ENCODE results near the gene LHFPL2.

Gene LHFPL2

GRCh38 chr5:78640662-78641474 is 7.7 kb downstream of the LHFPL2 start:
- no peak overlapping the region for H3K4me3 ChIP-seq (ENCODE audit: low read depth, low read length)
- no peak overlapping the region for H3K9ac ChIP-seq (ENCODE audit: low read depth, low read length)
- H3K27ac ChIP-seq (ENCODE audit: low read depth, low read length) = no peak overlapping the region
- no peaks in the 10 kb centered on the region for H3K27me3 ChIP-seq (ENCODE audit: control insufficient read depth, insufficient read depth, low read length)
- no peaks in the 10 kb centered on the region for H3K9me3 ChIP-seq (ENCODE audit: control insufficient read depth, insufficient read depth, low read length)
- peaks cover 23% of the 10 kb centered on the region for H3K36me3 ChIP-seq (ENCODE audit: control insufficient read depth, insufficient read depth, low read length)
- peaks cover 31% of the 10 kb centered on the region for H3K4me1 ChIP-seq (ENCODE audit: control insufficient read depth, insufficient read depth, low read length)

DNA sequence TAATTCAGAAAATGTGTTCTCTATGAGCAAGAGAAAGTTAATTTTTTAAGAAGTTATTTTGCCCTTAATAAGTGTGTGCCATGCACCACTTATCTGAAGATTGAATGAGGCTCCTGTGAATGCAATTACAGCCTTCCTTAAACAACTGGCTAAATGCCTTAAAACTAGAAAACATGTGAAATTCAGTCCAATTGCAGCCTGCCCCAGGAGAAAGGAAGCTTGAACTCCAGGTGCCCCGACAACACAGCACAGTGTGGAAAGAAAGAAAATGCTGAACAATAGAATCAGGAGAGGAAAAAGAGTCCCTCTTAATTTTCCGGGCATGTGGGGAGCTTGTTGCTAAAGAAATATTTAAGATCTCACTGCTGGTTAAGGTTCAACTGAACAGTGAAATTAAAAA is 8.8 kb downstream of the LHFPL2 start:
- no peaks in the 10 kb centered on the region for H3K27me3 ChIP-seq (ENCODE audit: control insufficient read depth, insufficient read depth, low read length)
- no peaks in the 10 kb centered on the region for H3K9me3 ChIP-seq (ENCODE audit: control insufficient read depth, insufficient read depth, low read length)
- H3K4me3 ChIP-seq (ENCODE audit: low read depth, low read length) = no peak overlapping the region
- H3K4me1 ChIP-seq (ENCODE audit: control insufficient read depth, insufficient read depth, low read length) = peaks cover 30% of the 10 kb centered on the region
- peak overlapping the region; percentile 42 for H3K27ac ChIP-seq (ENCODE audit: low read depth, low read length)
- H3K36me3 ChIP-seq (ENCODE audit: control insufficient read depth, insufficient read depth, low read length) = peaks cover 19% of the 10 kb centered on the region; the same call in 1 of the 2 replicates
- H3K9ac ChIP-seq (ENCODE audit: low read depth, low read length) = no peak overlapping the region

- H3K4me3 ChIP-seq (ENCODE audit: low read depth, low read length) = no peak overlapping the region
- H3K9ac ChIP-seq (ENCODE audit: low read depth, low read length) = no peak overlapping the region
- peaks cover 13% of the 10 kb centered on the region; the same call in 1 of the 2 replicates for H3K36me3 ChIP-seq (ENCODE audit: control insufficient read depth, insufficient read depth, low read length)
- H3K4me1 ChIP-seq (ENCODE audit: control insufficient read depth, insufficient read depth, low read length) = peaks cover 30% of the 10 kb centered on the region
- H3K27me3 ChIP-seq (ENCODE audit: control insufficient read depth, insufficient read depth, low read length) = no peaks in the 10 kb centered on the region
- H3K9me3 ChIP-seq (ENCODE audit: control insufficient read depth, insufficient read depth, low read length) = no peaks in the 10 kb centered on the region
- peak overlapping the region; percentile 42 for H3K27ac ChIP-seq (ENCODE audit: low read depth, low read length)
These were observed 9.5 kb downstream of the LHFPL2 start for GRCh38 chr5:78638973-78639669.

GRCh38 chr5:78638423-78638822 is 10.1 kb downstream of the LHFPL2 start:
- no peak overlapping the region for H3K9ac ChIP-seq (ENCODE audit: low read depth, low read length)

GRCh38 chr5:78637468-78637867 is 11.1 kb downstream of the LHFPL2 start:
- H3K27ac ChIP-seq (ENCODE audit: low read depth, low read length) = no peak overlapping the region
- peaks cover 19% of the 10 kb centered on the region for H3K36me3 ChIP-seq (ENCODE audit: control insufficient read depth, insufficient read depth, low read length)
- no peaks in the 10 kb centered on the region for H3K27me3 ChIP-seq (ENCODE audit: control insufficient read depth, insufficient read depth, low read length)
- H3K9ac ChIP-seq (ENCODE audit: low read depth, low read length) = no peak overlapping the region
- no peak overlapping the region for H3K4me3 ChIP-seq (ENCODE audit: low read depth, low read length)
- H3K4me1 ChIP-seq (ENCODE audit: control insufficient read depth, insufficient read depth, low read length) = peaks cover 30% of the 10 kb centered on the region
- no peaks in the 10 kb centered on the region for H3K9me3 ChIP-seq (ENCODE audit: control insufficient read depth, insufficient read depth, low read length)

More at GRCh38 chr5:78638423-78638822, 10.1 kb downstream of the LHFPL2 start:
- Histone ChIP-seq H3K27ac (ENCODE audit: low read depth, low read length) (peak overlapping the region; percentile 11), H3K4me1 (ENCODE audit: control insufficient read depth, insufficient read depth, low read length) (peaks cover 30% of the 10 kb centered on the region), H3K36me3 (ENCODE audit: control insufficient read depth, insufficient read depth, low read length) (peaks cover 12% of the 10 kb centered on the region), H3K9me3 (ENCODE audit: control insufficient read depth, insufficient read depth, low read length) (no peaks in the 10 kb centered on the region), H3K27me3 (ENCODE audit: control insufficient read depth, insufficient read depth, low read length) (no peaks in the 10 kb centered on the region), H3K4me3 (ENCODE audit: low read depth, low read length) (no peak overlapping the region)

GRCh38 chr5:78636682-78637081 is 11.9 kb downstream of the LHFPL2 start:
- no peak overlapping the region for H3K4me3 ChIP-seq (ENCODE audit: low read depth, low read length)
- peaks cover 30% of the 10 kb centered on the region for H3K4me1 ChIP-seq (ENCODE audit: control insufficient read depth, insufficient read depth, low read length)
- no peaks in the 10 kb centered on the region for H3K27me3 ChIP-seq (ENCODE audit: control insufficient read depth, insufficient read depth, low read length)
- no peaks in the 10 kb centered on the region for H3K9me3 ChIP-seq (ENCODE audit: control insufficient read depth, insufficient read depth, low read length)
- no peak overlapping the region for H3K27ac ChIP-seq (ENCODE audit: low read depth, low read length)
- H3K9ac ChIP-seq (ENCODE audit: low read depth, low read length) = no peak overlapping the region
- peaks cover 24% of the 10 kb centered on the region for H3K36me3 ChIP-seq (ENCODE audit: control insufficient read depth, insufficient read depth, low read length)

- no peak overlapping the region for H3K27ac ChIP-seq (ENCODE audit: low read depth, low read length)
- peaks cover 38% of the 10 kb centered on the region for H3K36me3 ChIP-seq (ENCODE audit: control insufficient read depth, insufficient read depth, low read length)
- no peaks in the 10 kb centered on the region for H3K27me3 ChIP-seq (ENCODE audit: control insufficient read depth, insufficient read depth, low read length)
- peaks cover 14% of the 10 kb centered on the region for H3K4me1 ChIP-seq (ENCODE audit: control insufficient read depth, insufficient read depth, low read length)
- no peak overlapping the region for H3K9ac ChIP-seq (ENCODE audit: low read depth, low read length)
- H3K4me3 ChIP-seq (ENCODE audit: low read depth, low read length) = no peak overlapping the region
- H3K9me3 ChIP-seq (ENCODE audit: control insufficient read depth, insufficient read depth, low read length) = no peaks in the 10 kb centered on the region
These were observed 13.9 kb downstream of the LHFPL2 start for GRCh38 chr5:78634634-78635033.

DNA sequence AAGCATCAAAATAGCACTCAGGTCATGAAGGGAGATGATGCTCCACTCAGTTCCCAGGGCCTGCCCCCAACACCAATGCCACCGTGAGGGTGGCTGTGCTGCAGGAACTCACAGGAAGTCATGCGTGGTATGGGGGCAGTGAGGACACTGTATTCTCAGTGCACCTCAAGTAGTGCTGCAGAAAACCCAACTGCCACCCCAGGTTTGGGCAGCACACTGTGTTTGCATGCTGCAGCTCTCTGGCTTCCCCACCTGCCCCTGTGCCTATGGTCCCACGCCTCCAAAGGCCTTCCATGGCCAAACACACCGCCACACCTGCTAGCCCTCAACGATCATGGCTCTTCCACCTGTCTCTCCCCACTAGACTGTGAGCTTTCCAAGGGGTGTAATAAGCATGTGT is 14.3 kb downstream of the LHFPL2 start:
- H3K36me3 ChIP-seq (ENCODE audit: control insufficient read depth, insufficient read depth, low read length) = peaks cover 42% of the 10 kb centered on the region
- H3K9ac ChIP-seq (ENCODE audit: low read depth, low read length) = no peak overlapping the region
- H3K9me3 ChIP-seq (ENCODE audit: control insufficient read depth, insufficient read depth, low read length) = no peaks in the 10 kb centered on the region
- no peaks in the 10 kb centered on the region for H3K27me3 ChIP-seq (ENCODE audit: control insufficient read depth, insufficient read depth, low read length)
- H3K4me1 ChIP-seq (ENCODE audit: control insufficient read depth, insufficient read depth, low read length) = peaks cover 10% of the 10 kb centered on the region
- H3K27ac ChIP-seq (ENCODE audit: low read depth, low read length) = no peak overlapping the region
- H3K4me3 ChIP-seq (ENCODE audit: low read depth, low read length) = no peak overlapping the region

- no peak overlapping the region for H3K9ac ChIP-seq (ENCODE audit: low read depth, low read length)
- H3K4me3 ChIP-seq (ENCODE audit: low read depth, low read length) = no peak overlapping the region
- peaks cover 4% of the 10 kb centered on the region for H3K4me1 ChIP-seq (ENCODE audit: control insufficient read depth, insufficient read depth, low read length)
- no peak overlapping the region for H3K27ac ChIP-seq (ENCODE audit: low read depth, low read length)
- no peaks in the 10 kb centered on the region for H3K9me3 ChIP-seq (ENCODE audit: control insufficient read depth, insufficient read depth, low read length)
- peaks cover 46% of the 10 kb centered on the region for H3K36me3 ChIP-seq (ENCODE audit: control insufficient read depth, insufficient read depth, low read length)
- no peaks in the 10 kb centered on the region for H3K27me3 ChIP-seq (ENCODE audit: control insufficient read depth, insufficient read depth, low read length)
These were observed 14.9 kb downstream of the LHFPL2 start for GRCh38 chr5:78633700-78634099.

GRCh38 chr5:78632467-78632866 is 16.1 kb downstream of the LHFPL2 start:
- H3K9me3 ChIP-seq (ENCODE audit: control insufficient read depth, insufficient read depth, low read length) = no peaks in the 10 kb centered on the region
- H3K36me3 ChIP-seq (ENCODE audit: control insufficient read depth, insufficient read depth, low read length) = peaks cover 56% of the 10 kb centered on the region
- no peaks in the 10 kb centered on the region for H3K4me1 ChIP-seq (ENCODE audit: control insufficient read depth, insufficient read depth, low read length)
- H3K27ac ChIP-seq (ENCODE audit: low read depth, low read length) = peak overlapping the region; percentile 11
- no peaks in the 10 kb centered on the region for H3K27me3 ChIP-seq (ENCODE audit: control insufficient read depth, insufficient read depth, low read length)
- no peak overlapping the region for H3K4me3 ChIP-seq (ENCODE audit: low read depth, low read length)
- H3K9ac ChIP-seq (ENCODE audit: low read depth, low read length) = no peak overlapping the region

GRCh38 chr5:78631931-78632330 is 16.6 kb downstream of the LHFPL2 start:
- Histone ChIP-seq H3K4me3 (ENCODE audit: low read depth, low read length) (no peak overlapping the region), H3K9me3 (ENCODE audit: control insufficient read depth, insufficient read depth, low read length) (no peaks in the 10 kb centered on the region), H3K27ac (ENCODE audit: low read depth, low read length) (peak overlapping the region; percentile 11), H3K36me3 (ENCODE audit: control insufficient read depth, insufficient read depth, low read length) (peaks cover 60% of the 10 kb centered on the region), H3K4me1 (ENCODE audit: control insufficient read depth, insufficient read depth, low read length) (no peaks in the 10 kb centered on the region), H3K27me3 (ENCODE audit: control insufficient read depth, insufficient read depth, low read length) (no peaks in the 10 kb centered on the region), H3K9ac (ENCODE audit: low read depth, low read length) (no peak overlapping the region)
